Spleen (tissue), 11 donors: ENCODE measurements around the gene STK26. TPM values are rescaled to one million over a fixed set of nuclear protein-coding genes. Genes with fewer than 3 reads are reported as not detected.

Source experiments
- DNase-seq: peaks from one replicate; pipeline ENCODE4 v3.0.0-alpha.2; 2020
- H3K27ac ChIP-seq, 8 donors: fragments of 200-600 bp; sonication (generic) in 7 of 8; 1 replicate in 4 of 8; 2 replicates in 4 of 8; pipeline versions ENCODE4 v1.5.0 to v1.8.0; 2016 to 2021; ENCODE audit warnings: inconsistent platforms in 4 of 8, mild to moderate bottlenecking in 4 of 8, moderate library complexity in 1 of 8
- H3K27me3 ChIP-seq, 7 donors: fragments of 200-600 bp; sonication (generic) in 6 of 7; replicated peaks in 1 of 7; 1 replicate in 4 of 7; 2 replicates in 3 of 7; pipeline versions ENCODE4 v1.5.0 to v1.8.0; 2016 to 2021; ENCODE audit warnings: inconsistent platforms in 3 of 7, mild to moderate bottlenecking in 1 of 7
- H3K36me3 ChIP-seq, 6 donors: fragments of 200-600 bp; sonication (generic) in 5 of 6; 1 replicate in 4 of 6; 2 replicates in 2 of 6; pipeline versions ENCODE4 v1.5.0 to v1.8.0; 2016 to 2021; ENCODE audit warnings: inconsistent platforms in 2 of 6
- H3K4me1 ChIP-seq, 6 donors: fragments of 200-600 bp; sonication (generic) in 5 of 6; 1 replicate in 3 of 6; 2 replicates in 3 of 6; pipeline versions ENCODE4 v1.5.0 to v1.8.0; 2016 to 2021; ENCODE audit warnings: inconsistent platforms in 3 of 6
- H3K4me3 ChIP-seq, 8 donors: fragments of 200-600 bp; sonication (generic) in 7 of 8; 1 replicate in 4 of 8; 2 replicates in 4 of 8; pipeline versions ENCODE4 v1.5.0 to v1.8.0; 2016 to 2021; ENCODE audit warnings: inconsistent platforms in 4 of 8, mild to moderate bottlenecking in 4 of 8, moderate library complexity in 2 of 8
- H3K9me3 ChIP-seq, 8 donors: fragments of 200-600 bp; sonication (generic) in 7 of 8; 1 replicate in 4 of 8; 2 replicates in 4 of 8; pipeline versions ENCODE4 v1.5.0 to v1.8.0; 2016 to 2021; ENCODE audit warnings: inconsistent platforms in 4 of 8
- CTCF ChIP-seq, 11 experiments: fragments of 200-600 bp in 7 of 11; fragments of 450-650 bp in 4 of 11; sonication (generic) in 4 of 11; IDR thresholded peaks in 8 of 11; conservative IDR thresholded peaks in 3 of 11; 1 replicate in 7 of 11; 2 replicates in 4 of 11; pipeline versions ENCODE4 v1.4.0 to v1.8.0; 2016 to 2021; ENCODE audit warnings: antibody characterized with exemption in 11 of 11, inconsistent platforms in 4 of 11, mild to moderate bottlenecking in 1 of 11
- POLR2A ChIP-seq, 3 donors: fragments of 450-650 bp; IDR thresholded peaks; one replicate each; pipeline ENCODE4 v1.5.1; 2017; ENCODE audit warnings: antibody characterized with exemption in 3 of 3, mild to moderate bottlenecking in 1 of 3
- POLR2AphosphoS5 ChIP-seq, 3 donors: sonication (generic); formaldehyde crosslinking; IDR thresholded peaks; one replicate each; pipeline ENCODE4 v1.5.1; 2017; ENCODE audit warnings: antibody characterized with exemption in 3 of 3
- WGBS, 5 donors: extraction: QIAGEN DNeasy Blood & Tissue Kit in 3 of 5; methylation state at CpG; one replicate each; pipeline versions ENCODE4 v1.1.5 to v1.1.7; 2013 to 2018; 5-methylcytosine and 5-hydroxymethylcytosine counted together
- intact Hi-C: fragments of 100-400 bp; cut with DNase I; formaldehyde crosslinking; loops from one replicate; pipeline ENCODE4 v1.15.0; 2023; ENCODE audit warnings: low total_unique reads
- polyA plus RNA-seq, 3 donors: library from polyadenylated mRNA; stranded (reverse); fragments of 200-250 nt; gene quantifications; one replicate each; pipeline ENCODE4 v1.2.1, GENCODE V29; 2013
- total RNA-seq, 7 donors: library from RNA; depleted of rRNA in 3 of 7; stranded (reverse); fragments of >200 nt in 3 of 7; fragmentation: NEBNext Ultra II Directional in 4 of 7; extraction: Animal tissue kit (Norgen Biotek cat#: 25700) in 4 of 7; gene quantifications; one replicate each; pipeline versions ENCODE4 v1.1.0 to v1.2.1, GENCODE V29; 2016 to 2021
- donor health status: healthy with polysubstance abuse.
- donor health status: DM: no; HTN: no; CAD: no; lungs with moderate emphysema.
- donor health status: DM: no; HTN: no; CAD: no.
- donor health status: Bipolar disorder and iron deficiency.
- donor health status: healthy.
- donor health status: DM: no; HTN: no; CAD: no.
- donor health status: DM: yes; HTN: yes; CAD: no.

STK26 gene
- total and polyA plus RNA-seq, 10 donors = 13.4 to 24.4 (median 19.0) TPM

- no peak overlapping the region for H3K4me3 ChIP-seq
- H3K9me3 ChIP-seq = no peaks in the 10 kb centered on the region
- no peaks in the 10 kb centered on the region for H3K4me1 ChIP-seq
- WGBS, 5 donors = 72 to 91% (median 80%) methylated on average over 12 of the region's 12 CpGs
- intact Hi-C loops = no loop called here
- DNase-seq = no peak
- H3K36me3 ChIP-seq = no peaks in the 10 kb centered on the region
- H3K27ac ChIP-seq = no peak overlapping the region
- TF ChIP-seq CTCF (IDR thresholded peaks at IDR 0.05 in 8 of 11, conservative IDR thresholded peaks at IDR 0.05 in 3 of 11) (no peak), POLR2AphosphoS5 (IDR thresholded peaks at IDR 0.05) (no peak), POLR2A (IDR thresholded peaks at IDR 0.05) (no peak)
- peaks cover 0 to 9% (median 0%) of the 10 kb centered on the region in 7 donors for H3K27me3 ChIP-seq
These were observed 96.9 kb downstream of the STK26 start for GRCh38 chrX:132119821-132120515.

GRCh38 chrX:132120913-132121312 is 97.8 kb downstream of the STK26 start:
- no peak for DNase-seq

More at GRCh38 chrX:132120913-132121312, 97.8 kb downstream of the STK26 start:
- no peaks in the 10 kb centered on the region for H3K36me3 ChIP-seq
- H3K27ac ChIP-seq = no peak overlapping the region
- no peak overlapping the region for H3K4me3 ChIP-seq
- no peaks in the 10 kb centered on the region for H3K9me3 ChIP-seq
- no peak for TF ChIP-seq POLR2AphosphoS5 (IDR thresholded peaks at IDR 0.05)
- peaks cover 0 to 9% (median 0%) of the 10 kb centered on the region in 7 donors for H3K27me3 ChIP-seq
- 52 to 86% (median 63%) methylated on average over 4 of the region's 4 CpGs for WGBS, 5 donors
- no peaks in the 10 kb centered on the region for H3K4me1 ChIP-seq
- intact Hi-C loops = no loop called here

Other genes with a start within 250 kb of the STK26 start
- under 1 TPM in 1 of 7 donors, not detected in 6; 0.46 TPM for gene FRMD7, start 104.7 kb downstream of the STK26 start, total RNA-seq
- gene FRMD7, start 104.7 kb downstream of the STK26 start, polyA plus RNA-seq = not detected
- 10 to 100 TPM; 22.6 to 38.5 (median 29.8) TPM for gene RAP2C, start 196.1 kb downstream of the STK26 start, total RNA-seq
- 10 to 100 TPM; 22.5 to 27.8 (median 24.7) TPM for gene RAP2C, start 196.1 kb downstream of the STK26 start, polyA plus RNA-seq